GM08714 (cell line): ENCODE data around the gene BCL2A1.
"Not testable (repeated sequence)": the region's sequence is repeated elsewhere in the genome, so short reads cannot be mapped to it uniquely, and the experiment has no call there.

Source experiments
- H3K4me3 ChIP-seq: fragments of 200-500 bp; sonication (Bioruptor generic); 2 replicates; pipeline ENCODE4 v1.5.1; 2014; ENCODE audit warnings: mild to moderate bottlenecking, low read length, inconsistent platforms
- ZNF274 ChIP-seq: IDR thresholded peaks from 2 replicates; pipeline ENCODE4 v1.6.1; 2012; ENCODE audit warnings: mild to moderate bottlenecking, low read depth, low read length

The BCL2A1 gene

GRCh38 chr15:79970624-79971434 lies at the start of gene BCL2A1:
BCL2A1 (minus strand) TSS chr15:79971196; CDS start chr15:79971119, 77 bp downstream.
- no peak for TF ChIP-seq ZNF274
- H3K4me3 ChIP-seq, result peak within 1 kb of the TSS; percentile 90

GRCh38 chr15:80020731-80021130 lies 49.7 kb upstream of the BCL2A1 start:
- no peak overlapping the region for H3K4me3 ChIP-seq
- no peak for TF ChIP-seq ZNF274

- H3K4me3 ChIP-seq, result not testable (repeated sequence)
Measured at GRCh38 chr15:80020149-80020548, 49.2 kb upstream of the BCL2A1 start.

- peak overlapping the region; percentile 57; the same call in 1 of the 2 replicates for H3K4me3 ChIP-seq
- TF ChIP-seq ZNF274, result no peak
Measured at GRCh38 chr15:80019168-80019745, 48.3 kb upstream of the BCL2A1 start.

- H3K4me3 ChIP-seq, result peak overlapping the region; percentile 45; the same call in 1 of the 2 replicates
Measured at GRCh38 chr15:80017139-80017538, 46.1 kb upstream of the BCL2A1 start.

GRCh38 chr15:80016506-80016905 lies 45.5 kb upstream of the BCL2A1 start:
- H3K4me3 ChIP-seq, result not testable (repeated sequence)

- no peak for TF ChIP-seq ZNF274
- H3K4me3 ChIP-seq, result no peak overlapping the region
Measured at GRCh38 chr15:80015156-80015555, 44.2 kb upstream of the BCL2A1 start.

GRCh38 chr15:80014186-80014585 lies 43.2 kb upstream of the BCL2A1 start:
- not testable (repeated sequence) for H3K4me3 ChIP-seq

GRCh38 chr15:80012060-80012726 lies 41.2 kb upstream of the BCL2A1 start:
- no peak overlapping the region for H3K4me3 ChIP-seq
- TF ChIP-seq ZNF274, result no peak

- no peak overlapping the region; the same call in 1 of the 2 replicates for H3K4me3 ChIP-seq
- no peak for TF ChIP-seq ZNF274
Measured at GRCh38 chr15:80011596-80011995, 40.6 kb upstream of the BCL2A1 start.

GRCh38 chr15:80011041-80011523 lies 40.1 kb upstream of the BCL2A1 start:
- H3K4me3 ChIP-seq, result not testable (repeated sequence)

- no peak overlapping the region for H3K4me3 ChIP-seq
- TF ChIP-seq ZNF274, result no peak
Measured at GRCh38 chr15:80010131-80010673, 39.2 kb upstream of the BCL2A1 start.

- no peak overlapping the region for H3K4me3 ChIP-seq
- no peak for TF ChIP-seq ZNF274
Measured at GRCh38 chr15:80007532-80007931, 36.5 kb upstream of the BCL2A1 start.

- TF ChIP-seq ZNF274, result no peak
Measured at GRCh38 chr15:80006946-80007345, 36.0 kb upstream of the BCL2A1 start.

GRCh38 chr15:80003934-80004472 lies 33.0 kb upstream of the BCL2A1 start:
- no peak for TF ChIP-seq ZNF274

More at GRCh38 chr15:80006946-80007345, 36.0 kb upstream of the BCL2A1 start:
- H3K4me3 ChIP-seq, result no peak overlapping the region

More at GRCh38 chr15:80003934-80004472, 33.0 kb upstream of the BCL2A1 start:
- no peak overlapping the region for H3K4me3 ChIP-seq
